SK-MEL-5 (cell line): Measurements from ENCODE around the gene ABCA8. TPM values are rescaled to one million over a fixed set of nuclear protein-coding genes. Genes with fewer than 3 reads are reported as not detected.
"Not testable (repeated sequence)": the region's sequence is repeated elsewhere in the genome, so short reads cannot be mapped to it uniquely, and the experiment has no call there.

Experiments used
- DNase-seq: peaks from one replicate; pipeline ENCODE4 v3.0.0-alpha.2; 2016; ENCODE audit warnings: low read depth, low spot score
- in situ Hi-C: cut with HindIII; loops from 2 replicates; pipeline ENCODE4 v1.10.0; 2016; ENCODE audit warnings: low sequenced_read_pairs, high pct_unique_total_duplicates, low pct_unique_long_range_greater_than_20kb
- total RNA-seq: library from RNA; depleted of rRNA; stranded (reverse); fragments of >200 nt; shearing (Covaris generic); gene quantifications from 2 replicates; pipeline ENCODE4 v1.2.3, GENCODE V29; 2014

The ABCA8 gene
- total RNA-seq, 1 experiment from 2014 or later, result 33.8 TPM

DNA sequence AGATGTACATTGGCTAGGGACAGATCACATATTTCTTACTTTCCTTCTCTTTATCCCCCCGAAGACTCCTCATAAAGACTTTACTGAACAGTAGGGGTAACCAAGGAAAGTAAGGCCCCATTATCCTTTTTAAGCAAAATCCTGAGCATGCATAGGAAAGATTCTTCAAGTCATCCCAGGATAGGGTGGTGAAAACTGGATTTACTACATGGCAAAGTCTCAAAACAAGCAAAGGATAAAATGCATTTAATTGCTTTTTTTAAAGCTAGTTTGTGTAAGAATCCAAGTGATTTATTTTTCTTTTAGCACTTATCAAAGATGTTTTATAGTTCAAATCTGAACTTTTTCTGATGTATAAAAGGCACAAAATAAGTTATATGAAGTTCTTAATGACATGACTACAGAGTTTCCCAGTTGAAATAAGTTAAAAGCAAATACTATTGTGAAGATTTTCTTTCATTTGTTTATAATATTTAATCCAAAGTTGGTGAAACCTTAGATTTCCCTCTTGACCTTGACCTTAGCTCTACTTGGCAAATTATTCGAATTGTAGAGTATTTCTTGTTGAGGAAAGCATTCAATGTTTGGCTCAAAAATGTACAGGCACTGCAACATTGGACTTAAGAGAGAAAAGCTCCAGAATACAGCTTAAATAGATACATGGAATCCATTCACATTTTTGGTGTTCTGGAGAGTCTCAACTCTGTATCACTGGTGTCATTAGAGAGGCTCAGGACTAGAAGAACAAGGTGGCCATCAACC, 104.3 kb downstream of the ABCA8 start:
- no peak for DNase-seq

DNA sequence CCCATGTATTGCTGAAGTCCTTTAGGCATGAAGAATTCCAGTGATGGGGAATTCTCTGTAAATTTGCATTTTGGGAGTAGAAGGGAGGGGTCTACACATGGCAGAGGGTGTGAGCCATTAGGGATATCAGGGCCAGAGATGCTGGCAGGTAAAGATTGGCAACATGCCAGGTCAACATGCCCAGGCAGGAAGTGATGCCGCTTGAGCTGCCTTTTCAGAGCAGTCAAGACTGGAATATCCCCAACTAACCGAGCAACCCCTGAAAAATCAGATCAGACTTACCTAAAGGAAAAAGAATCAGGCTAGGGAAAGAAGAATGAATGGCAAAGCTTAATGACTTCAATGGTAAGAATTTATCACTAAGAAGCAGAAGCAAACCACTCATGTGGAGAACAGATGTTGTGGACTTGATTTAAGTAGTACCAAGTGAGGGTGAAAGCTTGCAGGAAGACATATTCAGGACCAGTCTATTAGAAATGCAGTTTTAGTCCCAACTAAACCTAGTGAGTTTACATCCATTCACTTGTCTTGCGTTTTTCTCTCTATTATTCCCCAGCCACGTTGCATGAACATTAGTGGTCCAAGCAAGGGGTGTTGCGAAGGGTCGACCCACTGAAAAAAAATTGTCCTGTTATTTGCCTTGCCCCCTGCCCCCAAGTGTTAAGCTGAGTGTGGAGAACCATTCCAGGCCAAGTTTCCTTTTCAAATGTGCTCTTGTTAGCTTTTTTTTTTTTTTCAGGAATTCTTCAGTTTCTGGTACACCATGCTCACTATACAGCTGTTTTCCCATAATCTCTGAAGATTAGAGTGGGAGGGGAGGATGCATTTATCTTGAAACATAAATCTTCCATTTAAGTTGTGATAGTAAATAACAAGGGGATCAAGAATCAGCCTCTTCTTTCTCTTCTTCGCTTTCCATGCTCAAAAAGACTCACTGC, 105.2 kb downstream of the ABCA8 start:
- in situ Hi-C loops, result no loop called here
- DNase-seq, result no peak

More for the DNA sequence above, 104.3 kb downstream of the ABCA8 start:
- in situ Hi-C loops, result no loop called here

DNA sequence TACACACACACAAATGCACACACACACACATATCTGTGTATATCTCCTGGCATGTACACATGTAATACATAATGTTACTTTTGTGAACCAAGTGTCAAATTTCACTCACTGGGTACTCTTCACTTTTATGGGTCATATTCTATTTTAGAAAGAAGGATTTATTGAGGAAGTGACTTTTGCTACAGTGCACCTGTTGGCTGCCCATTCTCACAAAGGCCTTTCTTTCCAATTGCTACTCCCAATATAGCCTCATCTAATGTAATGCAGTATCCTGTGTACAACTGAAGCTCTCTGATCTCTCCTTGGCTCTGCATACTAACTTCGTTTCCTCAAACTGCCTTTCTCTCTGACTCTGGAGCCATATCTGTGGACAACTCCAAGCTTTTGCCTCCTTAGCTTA, 107.5 kb downstream of the ABCA8 start:
- in situ Hi-C loops, result no loop called here
- DNase-seq, result no peak

DNA sequence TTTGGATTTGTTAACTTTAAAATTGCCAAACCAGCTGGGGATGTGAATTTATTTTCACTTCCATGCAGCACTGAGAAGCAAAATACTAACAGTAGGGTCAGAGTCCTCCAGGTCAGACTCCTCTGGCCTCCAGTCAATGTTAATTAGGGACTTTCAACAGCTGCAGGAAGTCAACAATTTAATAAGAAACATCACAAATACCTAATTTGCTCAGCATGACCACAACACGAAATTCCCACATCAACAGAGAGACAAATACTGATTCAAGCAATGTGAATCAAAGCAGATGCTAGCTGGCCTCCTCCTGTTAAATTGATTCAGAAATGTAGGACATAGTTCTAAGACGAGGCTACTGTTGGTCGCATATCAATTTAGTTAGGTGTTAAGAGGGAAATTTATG, 111.7 kb downstream of the ABCA8 start:
- DNase-seq, result no peak
- in situ Hi-C loops, result no loop called here

DNA sequence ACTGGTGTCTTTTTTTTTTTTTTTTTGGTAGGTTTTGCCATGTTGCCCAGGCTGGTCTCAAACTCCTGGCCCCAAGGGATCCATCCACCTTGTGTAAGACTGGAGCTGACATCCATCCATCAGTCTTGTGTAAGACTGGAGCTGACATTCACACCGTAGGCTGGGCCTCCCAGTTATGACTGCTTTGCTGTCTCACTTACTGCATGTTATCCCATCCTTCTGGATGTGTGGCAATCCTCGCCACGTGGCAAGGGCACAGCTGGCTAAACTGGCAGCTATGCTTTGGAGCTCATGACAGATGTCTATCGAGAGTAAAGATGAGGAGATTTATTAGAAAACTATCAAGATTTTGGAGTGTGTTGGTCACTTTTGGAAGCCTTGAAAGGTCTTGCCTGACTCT, 115.1 kb downstream of the ABCA8 start:
- in situ Hi-C loops, result no loop called here

DNA sequence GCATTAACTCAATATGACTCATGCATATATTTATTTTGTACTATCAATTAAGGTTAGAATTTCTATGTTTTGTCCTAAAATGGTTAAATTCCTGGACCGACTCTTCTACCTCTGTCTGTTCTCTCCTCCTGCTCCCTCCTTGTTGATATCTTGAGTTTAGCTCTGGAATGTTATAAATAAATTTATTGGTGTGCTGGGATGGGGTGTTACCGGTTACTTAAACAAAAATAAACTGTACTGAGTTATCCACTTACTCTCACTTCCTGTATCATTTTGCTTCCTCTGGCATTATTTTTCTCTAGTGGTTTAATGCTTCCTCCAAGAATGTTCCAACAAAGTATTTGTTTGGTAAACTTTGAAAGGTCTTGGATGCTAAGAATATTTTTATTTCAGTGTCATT, 120.1 kb downstream of the ABCA8 start:
- in situ Hi-C loops, result no loop called here
- DNase-seq, result no peak

More for the DNA sequence above, 115.1 kb downstream of the ABCA8 start:
- no peak for DNase-seq

DNA sequence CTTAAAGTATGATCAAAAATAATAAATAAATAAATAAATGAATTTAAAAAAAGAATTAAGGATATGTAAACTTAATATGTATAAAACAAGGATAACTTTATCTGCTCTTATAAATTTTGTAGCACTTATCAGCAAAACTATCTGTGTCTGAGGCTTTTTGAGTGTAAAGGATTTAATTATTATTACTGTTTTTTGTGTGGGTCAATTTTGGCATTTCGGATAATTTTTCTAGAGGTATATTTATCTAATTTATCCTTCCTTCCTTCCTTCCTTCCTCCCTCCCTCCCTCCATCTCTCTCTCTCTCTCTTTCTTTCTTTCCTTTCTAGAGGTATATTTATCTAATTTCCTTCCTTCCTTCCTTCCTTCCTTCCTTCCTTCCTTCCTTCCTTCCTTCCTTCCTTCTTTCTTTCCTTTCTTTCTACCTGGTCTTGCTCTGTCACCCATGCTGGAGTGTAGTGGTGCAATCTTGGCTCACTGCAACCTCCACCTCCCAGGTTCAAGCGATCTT, 120.8 kb downstream of the ABCA8 start:
- DNase-seq, result no peak
- in situ Hi-C loops, result no loop called here

DNA sequence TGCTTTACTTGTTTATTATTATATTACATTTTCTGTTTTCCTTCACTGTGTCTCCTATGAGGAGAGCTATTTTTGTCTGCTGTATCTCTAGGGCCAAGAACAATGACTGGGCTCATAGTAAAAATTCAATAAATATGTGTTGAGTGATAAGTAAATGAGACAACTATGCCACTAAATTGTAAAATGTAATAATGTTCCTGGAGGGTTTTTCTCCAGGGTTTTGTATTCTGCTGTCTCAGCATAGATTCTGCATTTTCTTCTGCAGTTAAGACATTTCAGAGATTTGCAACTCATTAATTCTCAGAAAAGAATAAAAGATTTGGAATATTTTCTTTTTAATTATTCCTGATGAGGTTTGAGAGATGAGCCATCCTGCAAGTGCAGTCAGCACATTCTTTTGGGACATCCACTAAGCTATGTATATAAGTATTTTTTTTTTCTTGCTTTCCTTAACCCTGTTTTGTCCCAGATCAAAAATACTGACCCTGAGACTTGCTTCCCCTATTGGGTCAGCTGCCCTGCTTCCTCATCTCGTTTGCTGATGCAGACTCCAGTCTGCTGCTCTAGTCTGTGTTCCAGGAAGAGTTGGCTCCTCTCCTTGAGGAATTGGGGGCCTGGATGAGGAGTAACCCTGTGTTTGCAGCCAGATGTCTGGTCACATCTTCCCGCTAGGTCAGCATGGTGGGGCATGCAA, 122.9 kb downstream of the ABCA8 start:
- in situ Hi-C loops, result no loop called here
- DNase-seq, result no peak

DNA sequence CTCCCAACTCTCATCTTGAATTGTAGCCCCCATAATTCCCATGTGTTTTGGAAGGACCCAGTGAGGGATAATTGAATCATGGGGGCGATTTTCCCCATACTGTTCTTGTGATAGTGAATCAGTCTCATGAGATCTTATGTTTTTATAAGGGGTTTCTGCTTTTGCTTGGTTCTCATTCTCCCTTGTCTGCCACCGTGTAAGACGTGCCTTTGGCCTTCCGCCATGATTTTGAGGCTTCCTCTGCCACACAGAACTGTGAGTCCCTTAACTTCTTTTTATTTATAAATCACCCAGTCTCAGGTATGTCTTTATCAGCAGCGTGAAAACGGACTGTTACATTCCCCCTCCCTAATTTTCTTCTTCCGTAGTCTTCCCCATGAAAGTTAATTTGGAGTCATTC, 124.0 kb downstream of the ABCA8 start:
- DNase-seq, result no peak
- in situ Hi-C loops, result no loop called here

DNA sequence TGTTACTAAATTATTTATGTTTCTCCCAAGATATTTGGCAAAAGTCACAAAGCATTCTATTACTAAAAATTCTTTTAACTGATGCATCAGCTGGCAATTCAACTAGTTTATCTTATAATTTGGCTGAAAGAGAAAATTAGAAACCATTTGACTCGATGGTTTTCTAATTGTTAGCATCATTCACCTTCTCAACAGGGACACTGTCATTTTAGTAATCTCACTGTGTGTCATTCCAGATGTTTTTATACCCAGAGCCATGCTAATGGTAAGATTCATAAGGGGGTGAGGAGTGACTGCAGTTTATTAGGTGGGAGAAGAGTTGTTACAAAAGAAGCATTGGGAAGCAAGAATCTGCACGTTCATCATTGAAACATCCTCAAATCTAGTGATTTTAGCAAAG, 124.9 kb downstream of the ABCA8 start:
- no peak for DNase-seq
- in situ Hi-C loops, result no loop called here

DNA sequence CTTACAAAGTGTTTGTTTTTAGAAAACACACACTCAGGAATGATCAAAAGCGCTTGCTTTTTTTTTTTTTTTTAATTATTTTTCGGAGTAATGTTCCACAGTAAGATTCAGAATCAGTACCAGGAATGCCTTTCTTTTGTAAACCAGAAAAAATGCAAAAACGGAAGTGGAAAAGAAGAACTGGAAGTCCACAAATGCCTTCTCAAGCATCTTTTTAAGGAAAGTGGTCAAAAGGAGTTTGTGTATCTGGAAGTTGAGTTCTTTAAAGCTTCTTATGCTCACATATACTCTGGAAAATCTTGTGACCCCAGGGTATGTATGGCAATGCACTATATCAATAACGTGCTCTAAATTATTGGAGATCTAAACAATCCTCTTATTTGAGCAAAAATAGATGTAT, 126.0 kb downstream of the ABCA8 start:
- in situ Hi-C loops, result no loop called here
- DNase-seq, result no peak

DNA sequence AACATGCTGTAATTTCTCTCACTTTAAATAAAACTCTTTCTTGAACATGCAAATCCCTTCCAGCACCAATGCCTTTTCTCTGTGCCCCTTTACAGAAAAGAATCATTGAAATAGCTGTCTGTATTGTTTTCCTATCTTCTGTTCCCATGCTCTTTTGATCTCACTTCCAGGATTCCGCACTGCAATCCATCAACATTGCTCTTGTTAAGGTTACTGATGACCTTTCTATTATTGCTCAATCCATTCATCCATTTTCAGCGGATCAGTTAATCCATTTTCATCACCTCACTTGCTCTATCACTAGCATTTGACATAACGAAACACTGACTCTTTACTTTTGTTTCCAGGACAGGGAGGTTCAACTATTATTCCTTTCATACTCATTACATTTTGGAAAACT, 130.5 kb downstream of the ABCA8 start:
- in situ Hi-C loops, result no loop called here
- DNase-seq, result no peak

DNA sequence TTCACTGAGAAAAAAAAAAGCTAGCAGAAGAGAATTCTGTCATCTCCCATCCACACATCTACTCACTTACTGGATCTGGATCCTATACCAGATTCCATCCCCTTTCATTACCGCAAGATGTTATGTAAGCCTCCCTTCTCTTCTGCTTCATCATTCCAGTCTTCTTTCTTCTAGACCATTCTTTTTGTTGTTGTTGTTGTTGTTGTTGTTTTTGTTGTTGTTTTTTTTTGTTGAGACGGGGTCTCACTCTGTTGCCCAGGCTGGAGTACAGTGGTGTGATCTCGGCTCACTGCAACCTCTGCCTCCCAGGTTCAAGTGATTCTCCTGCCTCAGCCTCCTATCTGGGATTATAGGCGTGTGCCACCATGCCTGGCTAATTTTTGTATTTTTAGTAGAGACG, 131.0 kb downstream of the ABCA8 start:
- DNase-seq, in situ Hi-C loops: not testable (repeated sequence)

DNA sequence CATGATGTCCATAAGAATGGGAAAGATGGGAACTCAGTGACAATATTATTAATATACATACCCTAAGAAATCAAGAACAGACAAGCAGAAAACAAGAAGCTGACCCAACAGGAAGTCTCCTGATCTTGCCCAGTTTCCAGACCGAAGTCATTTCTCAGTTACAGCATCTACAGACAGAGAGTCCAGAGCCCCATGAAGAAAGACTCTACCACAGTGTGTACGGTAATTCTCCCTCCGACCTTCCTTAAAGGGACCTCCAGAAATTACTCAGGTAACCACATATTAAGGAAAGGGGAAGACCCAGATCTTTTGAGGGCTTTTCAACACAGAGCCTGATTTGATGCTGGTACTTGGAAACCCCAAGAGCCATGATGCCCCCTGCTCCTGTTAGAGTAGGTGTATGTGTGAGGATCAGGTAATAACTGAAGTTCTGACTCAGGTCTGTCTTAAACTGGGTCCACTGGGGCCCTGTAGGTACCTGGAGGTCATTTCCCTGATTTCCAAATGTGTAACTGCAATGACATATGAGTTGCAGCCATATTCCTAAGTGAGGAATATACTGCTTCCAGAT, 132.4 kb downstream of the ABCA8 start:
- DNase-seq, result no peak
- in situ Hi-C loops, result no loop called here

DNA sequence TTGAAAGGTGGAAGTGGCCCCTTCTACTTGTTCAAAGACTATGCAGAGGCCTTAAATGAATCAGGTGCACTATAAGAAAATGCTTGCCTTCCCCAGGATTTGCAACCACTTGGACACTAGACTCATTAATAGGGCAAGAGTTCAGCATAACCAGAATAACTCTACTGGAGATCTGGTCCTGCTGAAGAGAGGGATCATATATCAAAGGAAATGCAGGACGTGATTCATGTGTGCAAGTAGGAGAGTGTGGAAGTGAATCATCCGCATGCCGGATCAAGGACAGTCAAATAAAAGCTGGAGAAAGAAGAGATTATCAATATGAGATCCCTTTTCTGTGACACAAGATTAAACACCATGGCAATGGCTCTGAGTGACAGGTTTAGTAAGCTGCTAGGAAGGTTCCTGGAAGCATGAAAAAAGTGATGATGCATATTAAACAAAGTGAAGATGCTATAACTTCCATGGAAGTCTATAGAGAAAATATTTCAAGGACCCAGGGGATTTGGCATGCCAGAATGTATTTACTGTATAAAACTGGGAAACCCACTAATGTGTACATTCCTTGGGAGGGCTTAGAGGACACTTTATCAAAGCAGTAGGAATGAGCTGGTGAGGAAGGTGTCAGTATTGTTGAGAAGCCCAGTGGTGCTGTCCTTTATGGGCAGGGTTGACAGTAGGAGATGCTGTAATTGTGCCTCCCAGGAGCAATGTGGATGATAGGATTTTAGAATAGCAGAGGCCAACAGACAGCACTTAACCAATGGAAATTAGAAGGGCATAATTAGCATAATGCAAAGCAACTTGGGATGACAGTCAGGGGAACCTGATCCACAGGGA, 133.1 kb downstream of the ABCA8 start:
- DNase-seq, result peak; percentile 74
- in situ Hi-C loops, result no loop called here

DNA sequence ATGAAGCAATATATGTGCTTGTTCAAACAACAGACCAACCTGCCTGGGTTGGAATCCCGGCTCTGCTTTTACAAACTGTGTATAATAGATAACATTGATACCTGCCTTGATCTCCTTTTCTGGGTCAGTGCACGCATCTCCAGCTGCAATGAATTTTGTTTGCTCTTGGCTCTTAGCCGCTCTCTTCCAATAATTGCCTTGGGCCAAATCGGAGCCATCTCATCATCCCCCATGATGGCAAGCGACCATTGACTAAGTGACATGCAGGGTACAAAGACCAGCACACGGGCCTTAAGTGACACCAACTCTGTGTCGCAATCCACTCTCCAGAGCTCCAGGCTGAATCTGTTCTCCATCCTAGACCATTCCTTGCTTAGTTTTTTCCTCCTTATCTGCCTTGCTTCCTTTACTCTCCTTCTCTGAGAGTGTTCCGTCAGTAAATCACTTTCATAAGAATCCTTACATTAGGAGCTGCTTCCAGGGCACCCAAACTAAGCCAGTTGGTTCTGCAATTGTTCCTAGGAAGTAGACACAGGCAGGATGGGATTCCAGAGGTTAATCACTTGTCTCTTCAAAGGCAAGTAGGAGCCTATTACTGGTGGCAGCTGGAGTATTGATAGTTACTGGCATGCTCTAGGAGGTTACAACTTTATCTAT, 134.2 kb downstream of the ABCA8 start:
- in situ Hi-C loops, result no loop called here
- DNase-seq, result no peak

DNA sequence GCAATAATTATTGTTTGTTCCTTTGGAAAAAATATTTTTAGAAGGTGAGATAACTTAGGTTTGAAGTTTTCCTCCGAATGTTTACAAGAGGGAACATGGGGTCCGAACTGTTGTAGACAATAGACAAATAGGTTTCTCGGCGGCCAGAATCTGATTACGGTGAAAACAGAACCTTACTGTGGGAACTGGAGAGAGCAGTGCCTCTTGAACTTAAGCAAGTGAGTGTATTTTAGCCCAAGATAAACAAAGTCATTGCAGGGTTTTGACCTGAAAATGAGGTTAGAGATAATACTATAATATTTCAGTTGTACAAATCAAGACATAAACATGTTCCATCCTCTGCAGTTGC, 134.7 kb downstream of the ABCA8 start:
- in situ Hi-C loops, result no loop called here
- DNase-seq, result no peak
